GM18909 (cell line): ENCODE results near the gene SHROOM1.

ENCODE experiments used
- ATAC-seq: cut with Tn5 transposase; IDR thresholded peaks from one replicate; pipeline ENCODE4 v1.9.1; 2021; ENCODE audit warnings: mild to moderate bottlenecking; ENCODE audit not compliant: unreplicated experiment, poor library complexity

Gene SHROOM1

GRCh38 chr5:132826424-132827082 lies 3.9 kb downstream of the SHROOM1 start:
- no peak for ATAC-seq

- no peak for ATAC-seq
Observed at GRCh38 chr5:132825834-132826391, 4.5 kb downstream of the SHROOM1 start.

GRCh38 chr5:132825033-132825833 lies 5.2 kb downstream of the SHROOM1 start:
- no peak for ATAC-seq

GRCh38 chr5:132824426-132824825 lies 6.0 kb downstream of the SHROOM1 start:
- ATAC-seq = no peak

GRCh38 chr5:132823481-132824050 lies 6.9 kb downstream of the SHROOM1 start:
- ATAC-seq = no peak

- ATAC-seq = no peak
Observed at GRCh38 chr5:132822650-132823480, 7.6 kb downstream of the SHROOM1 start.

GRCh38 chr5:132821791-132822190 lies 8.7 kb downstream of the SHROOM1 start:
- ATAC-seq = no peak

- no peak for ATAC-seq
Observed at GRCh38 chr5:132821350-132821749, 9.1 kb downstream of the SHROOM1 start.

- peak; percentile 76 for ATAC-seq
Observed at GRCh38 chr5:132820162-132820754, 10.2 kb downstream of the SHROOM1 start.

- no peak for ATAC-seq
Observed at GRCh38 chr5:132819468-132819867, 11.0 kb downstream of the SHROOM1 start.

- ATAC-seq = no peak
Observed at GRCh38 chr5:132817011-132817410, 13.4 kb downstream of the SHROOM1 start.

- no peak for ATAC-seq
Observed at GRCh38 chr5:132816554-132816953, 13.9 kb downstream of the SHROOM1 start.

- no peak for ATAC-seq
Observed at GRCh38 chr5:132816083-132816482, 14.4 kb downstream of the SHROOM1 start.

GRCh38 chr5:132815454-132815853 lies 15.0 kb downstream of the SHROOM1 start:
- no peak for ATAC-seq

GRCh38 chr5:132814503-132815294 lies 15.7 kb downstream of the SHROOM1 start:
- ATAC-seq = no peak

- no peak for ATAC-seq
Observed at GRCh38 chr5:132813599-132814502, 16.6 kb downstream of the SHROOM1 start.

GRCh38 chr5:132812781-132813598 lies 17.5 kb downstream of the SHROOM1 start, which contains the start of gene SOWAHA:
Gene SOWAHA (plus strand): TSS chr5:132813302. CDS start chr5:132813622, 320 bp downstream.
- ATAC-seq = no peak
